Measurements from ENCODE around the gene ISOC2. TPM values are rescaled to one million over a fixed set of nuclear protein-coding genes. Genes with fewer than 3 reads are reported as not detected.

Gene ISOC2
- total RNA-seq, 1 donor from 2014 or later, result 30.4 TPM

- peaks cover 44% of the 10 kb centered on the region for H3K27me3 Mint-ChIP-seq (ENCODE audit: low read depth)
- no peaks in the 10 kb centered on the region for H3K36me3 Mint-ChIP-seq (ENCODE audit: low read depth)
- intact Hi-C loops (cut with micrococcal nuclease), result no loop called here
- H3K4me3 Mint-ChIP-seq (ENCODE audit: low read depth), result no peak overlapping the region
- no peak overlapping the region for H3K27ac Mint-ChIP-seq
- peaks cover 10% of the 10 kb centered on the region for H3K4me1 Mint-ChIP-seq (ENCODE audit: low read depth)
- H3K9me3 Mint-ChIP-seq, result no peaks in the 10 kb centered on the region
- no peak for DNase-seq (ENCODE audit: low spot score)
Observed at GRCh38 chr19:55444646-55445045, 16.8 kb downstream of the ISOC2 start.

DNA sequence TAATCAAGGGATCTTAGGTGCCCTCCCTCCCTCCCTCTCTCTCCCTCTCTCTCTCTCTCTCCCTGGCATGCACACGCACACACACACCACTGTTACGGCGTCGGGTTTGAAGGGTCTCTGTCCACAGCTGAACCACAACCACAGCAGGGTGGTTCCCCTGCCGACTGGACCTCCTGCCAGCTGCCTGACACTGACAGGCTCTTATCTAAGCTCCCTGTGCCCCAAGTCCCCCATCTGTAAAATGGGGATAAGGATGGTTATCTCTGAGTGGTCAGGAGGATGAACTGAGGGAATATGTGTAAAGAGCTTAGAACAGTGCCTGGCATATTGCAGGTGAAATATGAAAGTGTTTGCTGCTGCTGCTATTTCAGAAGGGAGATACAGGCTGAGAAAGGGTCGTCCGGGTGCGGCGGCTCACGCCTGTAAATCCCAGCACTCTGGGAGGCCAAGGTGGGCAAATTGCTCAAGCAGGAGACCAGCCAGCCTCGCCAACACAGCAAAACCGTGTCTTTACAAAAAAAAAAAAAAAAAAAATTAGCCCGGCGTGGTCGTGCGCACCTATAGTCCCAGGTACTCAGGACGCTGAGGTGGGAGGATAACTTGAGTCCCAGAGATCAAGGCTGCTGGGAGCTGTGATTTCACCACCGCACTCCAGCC lies 17.5 kb downstream of the ISOC2 start:
- Mint-ChIP-seq H3K27me3 (ENCODE audit: low read depth) (peaks cover 51% of the 10 kb centered on the region), H3K27ac (no peak overlapping the region), H3K4me1 (ENCODE audit: low read depth) (peaks cover 10% of the 10 kb centered on the region), H3K36me3 (ENCODE audit: low read depth) (no peaks in the 10 kb centered on the region), H3K4me3 (ENCODE audit: low read depth) (no peak overlapping the region), H3K9me3 (no peaks in the 10 kb centered on the region)
- no peak for DNase-seq (ENCODE audit: low spot score)
- intact Hi-C loops (cut with micrococcal nuclease), result no loop called here

GRCh38 chr19:55443045-55443823 lies 18.2 kb downstream of the ISOC2 start, which contains the start of gene SHISA7:
SHISA7 (minus strand) TSS chr19:55443300; CDS start chr19:55442863, 437 bp downstream.
- H3K9me3 Mint-ChIP-seq, result no peaks in the 10 kb centered on the region
- no peak within 1 kb of the TSS for H3K4me3 Mint-ChIP-seq (ENCODE audit: low read depth)
- intact Hi-C loops (cut with micrococcal nuclease), result no loop called here
- DNase-seq (ENCODE audit: low spot score), result no peak
- H3K36me3 Mint-ChIP-seq (ENCODE audit: low read depth), result no peaks in the 10 kb centered on the region
- H3K4me1 Mint-ChIP-seq (ENCODE audit: low read depth), result peaks cover 10% of the 10 kb centered on the region
- no peak within 1 kb of the TSS for H3K27ac Mint-ChIP-seq
- peaks cover 53% of the 10 kb centered on the region for H3K27me3 Mint-ChIP-seq (ENCODE audit: low read depth)

DNA sequence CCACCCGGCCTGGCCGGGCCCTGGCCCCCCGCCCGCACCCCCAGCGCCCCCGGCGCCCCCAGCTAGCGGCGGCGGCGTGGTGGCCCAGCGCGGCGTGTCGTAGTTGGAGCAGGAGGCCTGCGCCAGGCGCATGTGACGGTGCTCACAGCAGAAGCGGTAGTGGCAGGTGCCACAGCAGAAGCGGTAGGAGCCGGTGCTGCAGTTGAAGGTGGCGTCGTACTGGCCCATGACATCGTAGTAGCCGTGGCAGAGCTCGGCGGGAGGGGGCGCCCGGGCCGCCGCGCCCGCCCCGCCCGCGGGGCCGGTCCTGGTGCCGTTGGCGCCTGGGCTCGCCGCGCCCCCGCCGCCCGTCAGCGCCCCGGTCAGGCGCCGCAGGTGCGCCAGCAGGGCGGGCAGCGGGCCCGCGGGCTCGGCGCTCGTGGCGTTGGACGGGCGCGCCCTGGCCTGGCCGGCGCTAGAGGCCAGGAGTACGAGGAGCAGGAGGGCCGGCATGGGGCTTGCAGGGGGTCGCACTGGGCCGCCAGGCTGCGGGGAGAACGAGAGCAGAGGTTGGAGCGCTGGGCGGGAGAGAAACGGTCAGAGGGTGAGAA lies 19.0 kb downstream of the ISOC2 start:
- Mint-ChIP-seq H3K27me3 (ENCODE audit: low read depth) (peaks cover 53% of the 10 kb centered on the region), H3K36me3 (ENCODE audit: low read depth) (no peaks in the 10 kb centered on the region), H3K9me3 (no peaks in the 10 kb centered on the region), H3K27ac (no peak overlapping the region), H3K4me3 (ENCODE audit: low read depth) (no peak overlapping the region), H3K4me1 (ENCODE audit: low read depth) (peaks cover 10% of the 10 kb centered on the region)
- DNase-seq (ENCODE audit: low spot score), result no peak
- intact Hi-C loops (cut with micrococcal nuclease), result no loop called here

DNA sequence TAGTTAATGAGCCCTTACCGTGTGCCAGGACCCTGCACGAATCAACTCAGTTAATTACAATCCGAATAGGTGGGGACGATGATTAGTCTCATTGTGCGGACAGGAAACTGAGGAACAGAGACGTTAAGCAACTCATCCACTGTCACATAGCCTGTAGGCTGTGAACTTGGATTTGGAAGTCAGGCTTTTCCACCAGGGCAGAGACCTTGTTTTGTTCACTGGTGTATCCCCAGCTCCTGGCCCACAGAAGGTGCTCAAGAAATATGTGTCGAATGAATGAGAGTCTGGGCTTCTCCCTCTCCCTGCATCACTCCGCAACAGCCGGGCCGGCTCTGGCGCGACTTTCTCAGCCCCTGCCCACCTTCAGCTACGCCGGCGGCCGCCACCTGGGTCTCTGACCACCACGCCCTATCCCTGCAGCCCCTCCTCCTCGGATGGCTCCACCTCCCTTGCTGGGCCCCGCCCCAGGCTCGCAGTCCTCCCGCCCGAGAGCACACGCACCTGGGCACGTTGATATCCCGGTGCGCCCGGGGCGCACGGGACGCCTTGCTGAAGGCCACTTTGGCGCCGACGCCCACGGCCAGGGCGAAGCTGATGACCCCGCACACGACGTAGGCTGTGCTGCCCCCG lies 19.6 kb downstream of the ISOC2 start:
- no peak for DNase-seq (ENCODE audit: low spot score)
- peaks cover 10% of the 10 kb centered on the region for H3K4me1 Mint-ChIP-seq (ENCODE audit: low read depth)
- no peaks in the 10 kb centered on the region for H3K9me3 Mint-ChIP-seq
- no peak overlapping the region for H3K4me3 Mint-ChIP-seq (ENCODE audit: low read depth)
- H3K36me3 Mint-ChIP-seq (ENCODE audit: low read depth), result no peaks in the 10 kb centered on the region
- intact Hi-C loops (cut with micrococcal nuclease), result no loop called here
- H3K27ac Mint-ChIP-seq, result no peak overlapping the region
- peaks cover 57% of the 10 kb centered on the region for H3K27me3 Mint-ChIP-seq (ENCODE audit: low read depth)

- Mint-ChIP-seq H3K4me3 (ENCODE audit: low read depth) (no peak overlapping the region), H3K27me3 (ENCODE audit: low read depth) (peaks cover 60% of the 10 kb centered on the region), H3K27ac (no peak overlapping the region), H3K4me1 (ENCODE audit: low read depth) (peaks cover 10% of the 10 kb centered on the region), H3K9me3 (no peaks in the 10 kb centered on the region), H3K36me3 (ENCODE audit: low read depth) (no peaks in the 10 kb centered on the region)
- DNase-seq (ENCODE audit: low spot score), result no peak
- intact Hi-C loops (cut with micrococcal nuclease), result no loop called here
Observed at GRCh38 chr19:55441319-55441691, 20.1 kb downstream of the ISOC2 start.

DNA sequence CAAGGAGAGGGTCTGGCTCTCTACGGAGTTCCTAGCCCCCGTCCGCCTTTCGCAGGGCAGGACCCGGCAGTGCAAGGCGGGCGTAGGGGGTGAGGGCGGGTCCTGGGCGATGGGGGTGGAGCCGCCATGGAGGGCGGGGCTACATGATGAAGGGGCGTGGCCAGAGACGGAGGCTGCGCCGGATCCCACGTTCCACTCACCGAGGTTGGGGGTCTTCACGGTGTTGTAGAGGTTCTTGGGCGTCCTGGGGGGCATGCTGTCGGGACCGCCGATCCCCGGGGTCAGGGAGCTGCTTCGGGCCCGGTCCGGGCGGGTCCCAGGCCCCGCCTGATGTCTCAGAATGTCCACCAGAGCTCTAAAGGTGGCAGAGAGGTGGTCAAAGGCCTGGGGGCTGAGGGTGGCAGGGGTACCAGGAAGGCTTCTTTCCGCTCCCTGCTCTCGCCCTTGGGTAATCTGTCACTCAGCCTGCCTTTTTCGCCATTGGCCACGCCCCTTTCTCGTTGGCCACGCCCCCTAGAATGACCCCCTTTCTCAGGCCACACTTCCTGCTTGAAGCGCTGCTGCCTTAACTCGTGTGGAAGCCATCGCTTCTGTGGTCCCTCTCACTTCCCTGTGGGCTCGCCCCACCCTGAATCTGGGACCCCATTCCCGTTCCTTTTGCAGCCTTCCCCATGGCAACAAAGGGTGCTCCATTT lies 20.9 kb downstream of the ISOC2 start:
- intact Hi-C loops (cut with micrococcal nuclease), result no loop called here
- no peak for DNase-seq (ENCODE audit: low spot score)
- H3K9me3 Mint-ChIP-seq, result no peaks in the 10 kb centered on the region
- H3K4me3 Mint-ChIP-seq (ENCODE audit: low read depth), result no peak overlapping the region
- H3K27ac Mint-ChIP-seq, result no peak overlapping the region
- no peaks in the 10 kb centered on the region for H3K36me3 Mint-ChIP-seq (ENCODE audit: low read depth)
- H3K27me3 Mint-ChIP-seq (ENCODE audit: low read depth), result peaks cover 57% of the 10 kb centered on the region
- H3K4me1 Mint-ChIP-seq (ENCODE audit: low read depth), result peaks cover 10% of the 10 kb centered on the region

- H3K4me1 Mint-ChIP-seq (ENCODE audit: low read depth), result peaks cover 10% of the 10 kb centered on the region
- no peak overlapping the region for H3K4me3 Mint-ChIP-seq (ENCODE audit: low read depth)
- H3K36me3 Mint-ChIP-seq (ENCODE audit: low read depth), result no peaks in the 10 kb centered on the region
- H3K27me3 Mint-ChIP-seq (ENCODE audit: low read depth), result peaks cover 48% of the 10 kb centered on the region
- intact Hi-C loops (cut with micrococcal nuclease), result no loop called here
- H3K9me3 Mint-ChIP-seq, result no peaks in the 10 kb centered on the region
- no peak for DNase-seq (ENCODE audit: low spot score)
- H3K27ac Mint-ChIP-seq, result no peak overlapping the region
Observed at GRCh38 chr19:55439052-55439451, 22.4 kb downstream of the ISOC2 start.

GRCh38 chr19:55437410-55437809 lies 24.0 kb downstream of the ISOC2 start:
- Mint-ChIP-seq H3K36me3 (ENCODE audit: low read depth) (no peaks in the 10 kb centered on the region), H3K4me3 (ENCODE audit: low read depth) (no peak overlapping the region), H3K27me3 (ENCODE audit: low read depth) (peaks cover 39% of the 10 kb centered on the region), H3K4me1 (ENCODE audit: low read depth) (peaks cover 10% of the 10 kb centered on the region), H3K27ac (no peak overlapping the region), H3K9me3 (no peaks in the 10 kb centered on the region)
- DNase-seq (ENCODE audit: low spot score), result no peak
- intact Hi-C loops (cut with micrococcal nuclease), result no loop called here

GRCh38 chr19:55436847-55437246 lies 24.6 kb downstream of the ISOC2 start:
- no peak for DNase-seq (ENCODE audit: low spot score)
- intact Hi-C loops (cut with micrococcal nuclease), result no loop called here
- Mint-ChIP-seq H3K4me1 (ENCODE audit: low read depth) (peaks cover 10% of the 10 kb centered on the region), H3K27me3 (ENCODE audit: low read depth) (peaks cover 35% of the 10 kb centered on the region), H3K36me3 (ENCODE audit: low read depth) (no peaks in the 10 kb centered on the region), H3K4me3 (ENCODE audit: low read depth) (no peak overlapping the region), H3K9me3 (no peaks in the 10 kb centered on the region), H3K27ac (no peak overlapping the region)

GRCh38 chr19:55435020-55435419 lies 26.4 kb downstream of the ISOC2 start:
- no peaks in the 10 kb centered on the region for H3K9me3 Mint-ChIP-seq

DNA sequence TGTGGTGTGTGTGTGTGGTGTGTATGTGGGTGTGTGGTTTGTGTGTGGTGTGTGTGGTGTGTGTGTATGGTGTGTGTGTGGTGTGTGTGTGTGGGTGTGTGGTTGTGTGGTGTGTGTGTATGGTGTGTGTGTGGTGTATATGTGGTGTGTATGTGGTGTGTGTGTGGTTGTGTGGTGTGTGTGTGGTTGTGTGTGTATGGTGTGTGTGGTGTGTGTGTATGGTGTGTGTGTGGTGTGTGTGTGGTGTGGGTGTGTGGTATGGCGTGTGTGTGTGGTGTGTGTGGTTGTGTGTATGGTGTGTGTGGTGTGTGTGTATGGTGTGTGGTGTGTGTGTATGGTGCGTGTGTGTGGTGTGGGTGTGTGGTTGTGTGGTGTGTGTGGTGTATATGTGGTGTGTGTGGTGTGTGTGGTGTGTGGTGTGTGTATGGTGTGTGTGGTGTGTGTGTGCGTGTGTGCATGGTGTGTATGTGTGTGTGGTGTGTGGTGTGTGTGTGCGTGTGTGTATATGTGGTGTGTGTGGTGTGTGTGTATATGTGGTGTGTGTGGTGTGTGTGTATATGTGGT lies 27.0 kb downstream of the ISOC2 start:
- Mint-ChIP-seq H3K27ac (no peak overlapping the region), H3K4me3 (ENCODE audit: low read depth) (no peak overlapping the region), H3K27me3 (ENCODE audit: low read depth) (peaks cover 17% of the 10 kb centered on the region), H3K9me3 (no peaks in the 10 kb centered on the region), H3K4me1 (ENCODE audit: low read depth) (no peaks in the 10 kb centered on the region), H3K36me3 (ENCODE audit: low read depth) (no peaks in the 10 kb centered on the region)
- no peak for DNase-seq (ENCODE audit: low spot score)
- intact Hi-C loops (cut with micrococcal nuclease), result no loop called here

More at GRCh38 chr19:55435020-55435419, 26.4 kb downstream of the ISOC2 start:
- H3K27me3 Mint-ChIP-seq (ENCODE audit: low read depth), result peaks cover 21% of the 10 kb centered on the region
- H3K4me1 Mint-ChIP-seq (ENCODE audit: low read depth), result no peaks in the 10 kb centered on the region
- no peak for DNase-seq (ENCODE audit: low spot score)
- H3K27ac Mint-ChIP-seq, result no peak overlapping the region
- intact Hi-C loops (cut with micrococcal nuclease), result no loop called here
- H3K36me3 Mint-ChIP-seq (ENCODE audit: low read depth), result no peaks in the 10 kb centered on the region
- H3K4me3 Mint-ChIP-seq (ENCODE audit: low read depth), result no peak overlapping the region
